B cell (primary cell): Measurements from ENCODE around the gene TBX20. TPM values are rescaled to one million over a fixed set of nuclear protein-coding genes. Genes with fewer than 3 reads are reported as not detected.

Experiments used
- ATAC-seq: fragments of 200-7000 bp; cut with Tn5 transposase; one replicate; pipeline ENCODE4 v1.10.0; 2021; ENCODE audit warnings: low read depth, mild to moderate bottlenecking, moderate number of reproducible peaks, moderate library complexity
- CTCF ChIA-PET: fragments of 350-600 bp; sonication (Branson Sonifier 250); formaldehyde crosslinking; loops from one replicate; lab custom pipeline; 2021; ENCODE audit warnings: antibody characterized with exemption, inconsistent platforms; lab: Charles Lee
- POLR2A ChIA-PET: fragments of 350-600 bp; sonication (Branson Sonifier 250); formaldehyde crosslinking; loops from one replicate; lab custom pipeline; 2021; ENCODE audit warnings: antibody characterized with exemption; lab: Charles Lee
- DNase-seq: peaks from one replicate; pipeline ENCODE4 v3.0.0; 2013
- H2AFZ ChIP-seq: 2 replicates; pipeline ENCODE4 v1.6.1; 2012; ENCODE audit warnings: mild to moderate bottlenecking, low read depth, low read length; ENCODE audit not compliant: insufficient read depth, poor library complexity, severe bottlenecking
- H3K27ac ChIP-seq, 2 donors: 1 replicate in 1 of 2; 2 replicates in 1 of 2; pipeline ENCODE4 v1.5.1; 2012 to 2013; ENCODE audit warnings: low read length in 2 of 2, mild to moderate bottlenecking in 2 of 2, moderate library complexity in 1 of 2
- H3K27me3 ChIP-seq, 4 experiments: fragments of 200-600 bp in 1 of 4; sonication (generic) in 1 of 4; replicated peaks in 1 of 4; 1 replicate in 2 of 4; 2 replicates in 2 of 4; pipeline versions ENCODE4 v1.6.1 to v1.7.0; 2013 to 2016; ENCODE audit warnings: low read length in 3 of 4, mild to moderate bottlenecking in 2 of 4, mixed read lengths in 1 of 4, moderate library complexity in 1 of 4; ENCODE audit not compliant: insufficient read depth in 4 of 4, control insufficient read depth in 3 of 4; ENCODE audit errors: control extremely low read depth in 1 of 4
- H3K36me3 ChIP-seq, 2 experiments: replicated peaks in 1 of 2; 1 replicate in 1 of 2; 2 replicates in 1 of 2; pipeline versions ENCODE4 v1.6.1 to v1.7.1; 2013; ENCODE audit warnings: low read length in 1 of 2; ENCODE audit not compliant: insufficient read depth in 2 of 2, control insufficient read depth in 1 of 2; ENCODE audit errors: control extremely low read depth in 1 of 2, extremely low read depth in 1 of 2
- H3K4me1 ChIP-seq, 2 donors: fragments of 200-600 bp in 1 of 2; sonication (generic) in 1 of 2; 1 replicate in 1 of 2; 2 replicates in 1 of 2; pipeline versions ENCODE4 v1.5.1 to v1.6.1; 2013 to 2017; ENCODE audit warnings: low read length in 2 of 2; ENCODE audit not compliant: control insufficient read depth in 2 of 2, insufficient read depth in 2 of 2
- H3K4me2 ChIP-seq: replicated peaks from 2 replicates; pipeline ENCODE3; 2012; ENCODE audit warnings: mild to moderate bottlenecking, low read depth, low read length; ENCODE audit not compliant: poor library complexity, severe bottlenecking
- H3K4me3 ChIP-seq, 5 experiments: fragments of 200-600 bp in 1 of 5; sonication (generic) in 1 of 5; 1 replicate in 3 of 5; 2 replicates in 2 of 5; pipeline versions ENCODE4 v1.5.1 to v1.7.0; 2011 to 2016; ENCODE audit warnings: low read length in 4 of 5, mild to moderate bottlenecking in 4 of 5, low read depth in 2 of 5, control low read depth in 1 of 5, moderate library complexity in 1 of 5; ENCODE audit not compliant: insufficient read depth in 1 of 5; ENCODE audit errors: control extremely low read depth in 1 of 5, extremely low read depth in 1 of 5
- H3K79me2 ChIP-seq: fragments of 200-600 bp; sonication (generic); one replicate; pipeline ENCODE4 v1.6.0; 2016; ENCODE audit warnings: low read length; ENCODE audit not compliant: control insufficient read depth, insufficient read depth
- H3K9ac ChIP-seq: fragments of 200-600 bp; sonication (generic); 2 replicates; pipeline ENCODE4 v1.6.1; 2017; ENCODE audit warnings: mild to moderate bottlenecking, low read length, moderate library complexity
- H3K9me3 ChIP-seq, 3 donors: one replicate each; pipeline versions ENCODE4 v1.6.1 to v1.7.1; 2013; ENCODE audit warnings: low read length in 2 of 3; ENCODE audit not compliant: control insufficient read depth in 2 of 3, insufficient read depth in 1 of 3; ENCODE audit errors: control extremely low read depth in 1 of 3
- H4K20me1 ChIP-seq: 2 replicates; pipeline ENCODE4 v1.6.0; 2012; ENCODE audit warnings: mild to moderate bottlenecking, low read length; ENCODE audit not compliant: insufficient read depth, control insufficient read depth, poor library complexity, severe bottlenecking
- H3K27ac Mint-ChIP-seq: one replicate; pipeline ENCODE4 v1.8.0; 2021; ENCODE audit warnings: mixed read lengths
- H3K27me3 Mint-ChIP-seq: one replicate; pipeline ENCODE4 v1.8.0; 2021; ENCODE audit warnings: mixed read lengths
- H3K4me1 Mint-ChIP-seq: one replicate; pipeline ENCODE4 v1.8.0; 2021; ENCODE audit warnings: mixed read lengths
- H3K4me3 Mint-ChIP-seq: one replicate; pipeline ENCODE4 v1.8.0; 2021; ENCODE audit warnings: mixed read lengths
- H3K9me3 Mint-ChIP-seq: one replicate; pipeline ENCODE4 v1.8.0; 2022; ENCODE audit warnings: mixed read lengths; ENCODE audit not compliant: insufficient read depth
- EZH2 ChIP-seq: IDR thresholded peaks from 2 replicates; pipeline ENCODE4 v1.6.1; 2012; ENCODE audit warnings: borderline replicate concordance, low read depth, mild to moderate bottlenecking, moderate library complexity, low read length; ENCODE audit not compliant: insufficient read depth, poor library complexity, severe bottlenecking
- WGBS: methylation state at CpG from one replicate; pipeline ENCODE4 v1.1.5; 2013; ENCODE audit warnings: missing lambda C conversion rate; ENCODE audit not compliant: insufficient coverage; 5-methylcytosine and 5-hydroxymethylcytosine counted together
- intact Hi-C: fragments of 100-400 bp; cut with micrococcal nuclease; formaldehyde crosslinking; loops from one replicate; pipeline ENCODE4 v1.10.0; 2022
- polyA plus RNA-seq: library from polyadenylated mRNA; depleted of rRNA; stranded (reverse); fragments of >200 nt; gene quantifications from 2 replicates; pipeline ENCODE4 v1.2.3, GENCODE V29; 2012
- total RNA-seq, 2 donors: library from RNA; stranded (reverse); fragments of 120-200 nt in 1 of 2; gene quantifications; 1 replicate in 1 of 2; 2 replicates in 1 of 2; pipeline versions ENCODE4 v1.2.3 to v1.2.4, GENCODE V29; 2013 to 2022
- TF ChIP-seq, protein P1 (sequence below): fragments of 200-600 bp; IDR thresholded peaks from one replicate; pipeline ENCODE4 v1.8.0; 2022; ENCODE audit warnings: antibody characterized with exemption, mild to moderate bottlenecking

TBX20 gene
- total and polyA plus RNA-seq, 2 donors (not counting 1 experiment from before 2014, with no cell fraction given) = 0.25 TPM; not detected in 1

GRCh38 chr7:35289376-35289775 lies 35.5 kb upstream of the TBX20 start:
- Mint-ChIP-seq H3K27me3 (peaks cover 33% of the 10 kb centered on the region), H3K27ac (no peak overlapping the region), H3K4me1 (no peaks in the 10 kb centered on the region), H3K9me3 (no peaks in the 10 kb centered on the region), H3K4me3 (no peak overlapping the region)
- ChIA-PET CTCF (no interaction called here), POLR2A (no interaction called here)
- no peak overlapping the region for H2AFZ ChIP-seq
- H3K27me3 ChIP-seq = peaks cover 0 to 7% (median 1%) of the 10 kb centered on the region in 4 experiments
- no peak overlapping the region for H3K27ac ChIP-seq
- no peak overlapping the region for H3K4me3 ChIP-seq
- no peak for DNase-seq
- intact Hi-C loops = no loop called here
- no peak overlapping the region for H3K4me2 ChIP-seq
- no peaks in the 10 kb centered on the region for H3K36me3 ChIP-seq
- no peaks in the 10 kb centered on the region for H3K4me1 ChIP-seq
- peaks cover 0 to 4% (median 0%) of the 10 kb centered on the region in 3 donors for H3K9me3 ChIP-seq
- no peak overlapping the region for H3K9ac ChIP-seq
- no peak for TF ChIP-seq EZH2
- TF ChIP-seq, protein P1, sequence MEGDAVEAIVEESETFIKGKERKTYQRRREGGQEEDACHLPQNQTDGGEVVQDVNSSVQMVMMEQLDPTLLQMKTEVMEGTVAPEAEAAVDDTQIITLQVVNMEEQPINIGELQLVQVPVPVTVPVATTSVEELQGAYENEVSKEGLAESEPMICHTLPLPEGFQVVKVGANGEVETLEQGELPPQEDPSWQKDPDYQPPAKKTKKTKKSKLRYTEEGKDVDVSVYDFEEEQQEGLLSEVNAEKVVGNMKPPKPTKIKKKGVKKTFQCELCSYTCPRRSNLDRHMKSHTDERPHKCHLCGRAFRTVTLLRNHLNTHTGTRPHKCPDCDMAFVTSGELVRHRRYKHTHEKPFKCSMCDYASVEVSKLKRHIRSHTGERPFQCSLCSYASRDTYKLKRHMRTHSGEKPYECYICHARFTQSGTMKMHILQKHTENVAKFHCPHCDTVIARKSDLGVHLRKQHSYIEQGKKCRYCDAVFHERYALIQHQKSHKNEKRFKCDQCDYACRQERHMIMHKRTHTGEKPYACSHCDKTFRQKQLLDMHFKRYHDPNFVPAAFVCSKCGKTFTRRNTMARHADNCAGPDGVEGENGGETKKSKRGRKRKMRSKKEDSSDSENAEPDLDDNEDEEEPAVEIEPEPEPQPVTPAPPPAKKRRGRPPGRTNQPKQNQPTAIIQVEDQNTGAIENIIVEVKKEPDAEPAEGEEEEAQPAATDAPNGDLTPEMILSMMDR = no peak
- H3K79me2 ChIP-seq = no peaks in the 10 kb centered on the region
- no peak for ATAC-seq
- 86% methylated on average over 3 of the region's 6 CpGs for WGBS
- no peaks in the 10 kb centered on the region for H4K20me1 ChIP-seq

GRCh38 chr7:35286986-35287385 lies 33.1 kb upstream of the TBX20 start:
- ChIA-PET CTCF (interaction anchor here (0.7 kb wide), 2 partner anchors 8 to 1933 kb away, joined by 3 read pairs; no protein-coding TSS in a partner anchor), POLR2A (no interaction called here)
- TF ChIP-seq, protein P1 = no peak
- TF ChIP-seq EZH2 = no peak
- H2AFZ ChIP-seq = no peak overlapping the region
- H3K9me3 ChIP-seq = no peaks in the 10 kb centered on the region
- no peaks in the 10 kb centered on the region for H3K36me3 ChIP-seq
- WGBS = 75% methylated on average over 1 of the region's 3 CpGs
- intact Hi-C loops = no loop called here
- Mint-ChIP-seq H3K27me3 (peaks cover 39% of the 10 kb centered on the region), H3K27ac (no peak overlapping the region), H3K9me3 (no peaks in the 10 kb centered on the region), H3K4me1 (no peaks in the 10 kb centered on the region), H3K4me3 (no peak overlapping the region)
- no peaks in the 10 kb centered on the region for H3K79me2 ChIP-seq
- no peaks in the 10 kb centered on the region for H4K20me1 ChIP-seq
- H3K4me3 ChIP-seq = no peak overlapping the region
- no peak overlapping the region for H3K9ac ChIP-seq
- H3K4me2 ChIP-seq = no peak overlapping the region
- DNase-seq (no peak), ATAC-seq (no peak)
- H3K27me3 ChIP-seq = peaks cover 0 to 11% (median 4%) of the 10 kb centered on the region in 4 experiments
- no peak overlapping the region for H3K27ac ChIP-seq
- H3K4me1 ChIP-seq = no peaks in the 10 kb centered on the region
